HG02610 (cell line): ENCODE data around the gene ZNF793.

Experiments
- ATAC-seq: cut with Tn5 transposase; IDR thresholded peaks from one replicate; pipeline ENCODE4 v1.9.1; 2021; ENCODE audit warnings: mild to moderate bottlenecking, moderate library complexity; ENCODE audit not compliant: unreplicated experiment

The ZNF793 gene

DNA sequence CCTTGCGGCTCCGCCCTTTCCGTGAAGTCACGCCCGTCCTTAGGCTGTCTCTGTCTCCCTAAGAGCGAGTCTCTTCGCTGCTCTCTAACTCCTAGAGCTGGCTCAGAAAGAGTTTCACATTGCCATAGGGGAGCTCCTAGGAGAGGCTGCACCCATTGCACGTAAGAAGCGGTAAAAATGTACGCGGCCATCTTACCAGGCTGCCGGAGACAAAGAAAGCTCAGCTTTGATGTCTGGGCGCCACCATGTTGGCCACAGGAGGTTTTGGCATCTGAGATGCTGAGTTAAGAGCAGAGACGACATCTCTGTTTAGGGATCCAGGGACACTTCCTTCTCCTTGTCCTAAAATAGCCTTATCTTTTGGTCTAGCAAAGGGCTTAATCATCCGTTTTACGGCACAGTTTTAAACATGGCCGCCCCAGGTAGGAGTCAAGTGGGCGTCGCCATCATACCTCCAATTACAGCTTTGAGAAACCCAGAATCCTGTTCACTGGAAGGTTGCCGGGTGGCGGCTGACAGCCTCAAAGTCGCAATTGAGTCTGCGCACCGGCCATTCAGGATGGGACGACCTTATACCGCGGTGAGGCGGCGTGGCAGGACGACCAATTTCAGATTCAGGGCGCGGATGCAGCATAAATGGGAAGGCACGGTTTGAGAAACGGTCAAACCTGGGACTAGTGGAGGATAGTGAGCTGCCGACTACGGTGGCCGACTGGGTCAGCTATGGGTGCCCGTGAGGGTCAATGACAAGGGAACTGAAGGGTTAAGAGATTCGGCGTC lies at the start of gene ZNF793:
Gene ZNF793, plus strand, starts transcription at position 553 of the 780 bp plus-strand sequence. CDS start 16,501 bp downstream, outside the sequence.
- ATAC-seq = no peak

DNA sequence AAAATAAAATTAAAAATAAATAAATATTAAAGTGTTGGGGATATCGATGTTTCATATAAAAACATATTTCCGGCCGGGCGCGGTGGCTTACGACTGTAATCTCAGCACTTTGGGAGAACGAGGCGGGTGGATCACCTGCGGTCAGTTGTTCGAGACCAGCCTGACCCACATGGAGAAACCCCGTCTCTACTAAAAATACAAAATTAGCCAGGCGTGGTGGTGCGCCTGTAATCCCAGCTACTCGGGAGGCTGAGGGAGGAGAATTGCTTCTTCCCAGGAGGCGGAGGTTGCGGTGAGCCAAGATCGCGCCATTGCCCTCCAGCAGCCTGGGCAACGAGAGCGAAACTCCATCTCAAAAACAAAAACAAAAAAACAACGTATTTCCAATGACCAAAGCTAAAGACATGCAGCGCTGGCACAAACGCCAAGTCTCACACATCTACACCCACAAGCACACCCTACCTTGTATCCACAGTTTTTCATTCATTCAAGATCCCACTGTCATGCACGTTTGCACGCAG lies 40.4 kb upstream of the ZNF793 start:
- no peak for ATAC-seq

DNA sequence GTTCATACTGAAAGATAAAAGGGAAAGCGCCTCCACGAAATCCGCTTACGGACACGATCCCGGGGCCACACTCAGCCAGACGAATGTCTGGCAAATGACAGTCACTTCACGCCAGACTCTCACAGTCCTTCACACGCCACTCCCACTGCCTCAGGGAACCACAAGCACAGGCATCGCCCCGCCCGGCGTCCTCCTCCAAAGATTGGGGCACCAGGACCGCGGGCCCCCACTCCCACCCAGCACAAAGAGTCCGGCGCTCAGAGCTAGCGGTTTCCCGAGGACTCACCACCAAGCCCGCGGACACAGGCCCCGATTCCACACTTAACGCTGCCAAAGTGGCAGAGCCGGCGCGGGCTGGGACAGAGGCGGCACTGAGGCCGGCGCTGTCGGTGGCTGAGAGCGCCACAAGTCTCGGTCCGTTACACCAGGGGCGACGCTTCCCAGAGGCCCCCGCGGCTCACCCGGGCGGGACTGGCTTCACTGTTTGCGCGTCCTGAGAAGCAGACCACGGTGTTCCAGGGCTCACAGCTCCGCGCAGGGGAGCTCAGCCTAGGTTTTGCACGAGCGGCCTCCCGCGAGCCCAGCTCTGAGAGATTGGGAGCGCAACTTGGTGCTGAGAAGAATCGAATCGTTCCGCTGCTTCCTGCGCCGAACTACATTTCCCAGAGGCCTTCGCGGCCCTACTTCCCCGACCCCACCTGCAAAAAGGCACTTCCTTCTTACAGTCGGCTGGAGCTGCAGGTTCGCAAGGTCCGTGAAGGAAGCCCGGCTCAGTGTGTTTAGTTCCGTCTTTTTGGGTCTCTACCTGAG lies 39.7 kb upstream of the ZNF793 start, which contains the start of gene ZNF569:
Gene ZNF569, minus strand, starts transcription at position 647 of the 810 bp plus-strand sequence. CDS start 22,523 bp downstream, outside the sequence.
- ATAC-seq = peak; percentile 65

DNA sequence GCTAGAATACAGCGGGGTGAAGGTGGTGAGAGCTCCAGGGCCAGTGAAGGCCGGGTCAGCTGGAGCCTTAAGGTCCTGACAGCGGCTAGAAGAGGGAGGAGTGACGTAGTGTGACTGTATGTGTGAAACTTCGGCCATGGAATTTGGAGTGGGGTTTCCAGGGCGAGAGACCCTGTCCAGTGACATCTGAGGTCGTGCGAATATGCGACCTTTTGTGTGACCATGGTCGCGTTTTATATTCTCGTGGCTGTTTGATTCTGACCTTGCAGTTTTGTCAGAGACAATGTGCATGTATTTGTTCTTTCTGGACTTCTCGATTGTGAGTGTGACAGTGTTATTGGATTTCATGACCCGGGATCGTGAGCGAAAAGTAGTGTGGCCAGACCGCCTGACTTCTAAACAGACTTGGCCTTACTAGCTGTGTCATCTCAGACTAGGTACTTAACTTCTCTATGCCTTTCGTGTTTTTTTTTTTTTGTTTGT lies 39.1 kb upstream of the ZNF793 start:
- no peak for ATAC-seq

DNA sequence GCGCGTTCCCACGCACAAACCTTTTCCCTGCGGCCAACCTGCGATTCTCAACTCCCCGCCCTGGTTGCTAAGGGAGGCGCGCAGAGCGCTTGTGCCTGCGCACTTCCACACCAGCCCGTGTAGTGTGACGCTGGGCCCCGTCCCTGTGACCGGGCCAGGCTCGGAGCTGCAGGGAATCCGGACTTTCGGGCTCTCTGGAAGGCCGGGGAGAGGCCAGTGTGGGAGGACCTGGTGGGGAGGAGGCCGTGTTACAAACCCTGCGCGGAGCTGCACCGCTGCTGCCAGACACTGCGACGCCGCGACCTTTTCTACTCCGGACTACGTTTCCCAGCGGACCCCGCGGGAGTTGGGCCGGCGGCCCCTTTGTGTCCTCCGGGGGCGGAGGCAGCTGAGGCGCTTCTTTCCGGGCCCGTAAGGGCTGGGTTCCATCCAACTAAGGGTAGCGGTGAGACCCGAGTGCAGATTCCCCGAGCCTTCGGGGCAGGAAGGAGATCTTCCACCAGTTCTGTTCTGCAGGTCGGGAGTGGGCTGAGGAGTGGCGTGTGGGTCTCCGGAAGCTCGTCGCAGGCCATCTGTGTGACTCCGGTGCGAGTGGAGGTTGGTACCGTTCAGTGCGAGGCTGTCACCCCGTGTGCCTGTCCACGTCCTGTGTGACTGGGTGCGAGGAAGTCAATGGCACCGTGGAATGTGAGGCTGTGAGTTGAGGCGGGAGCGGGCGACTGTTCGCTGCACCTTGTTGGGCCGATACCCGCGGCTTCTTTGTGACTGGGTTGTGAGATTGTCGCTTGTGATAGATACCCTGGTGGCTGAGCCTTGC lies 37.6 kb upstream of the ZNF793 start, which contains the start of gene ZNF570:
Gene ZNF570, plus strand, starts transcription at position 396 of the 817 bp plus-strand sequence. CDS start 999 bp downstream, outside the sequence.
- ATAC-seq = peak; percentile 68

DNA sequence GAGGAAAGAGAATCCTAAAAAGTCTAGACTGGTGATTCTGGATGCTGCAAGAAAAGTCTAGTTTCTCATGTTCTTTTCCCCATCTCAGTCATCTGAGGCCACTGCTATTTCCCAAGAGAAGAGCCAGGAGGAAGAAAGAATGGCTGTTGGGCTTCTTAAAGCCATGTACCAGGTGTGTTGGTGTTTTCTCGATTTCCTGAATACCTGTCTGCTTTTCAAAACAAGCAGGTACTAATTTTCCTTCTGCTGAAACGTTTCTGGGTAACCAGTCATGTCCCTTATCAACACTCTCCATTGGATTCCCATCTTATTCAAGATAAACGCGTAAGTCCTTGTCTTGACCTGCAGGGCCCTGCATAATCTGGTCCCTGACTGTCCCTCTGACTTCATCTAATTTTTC lies 36.5 kb upstream of the ZNF793 start:
- no peak for ATAC-seq

DNA sequence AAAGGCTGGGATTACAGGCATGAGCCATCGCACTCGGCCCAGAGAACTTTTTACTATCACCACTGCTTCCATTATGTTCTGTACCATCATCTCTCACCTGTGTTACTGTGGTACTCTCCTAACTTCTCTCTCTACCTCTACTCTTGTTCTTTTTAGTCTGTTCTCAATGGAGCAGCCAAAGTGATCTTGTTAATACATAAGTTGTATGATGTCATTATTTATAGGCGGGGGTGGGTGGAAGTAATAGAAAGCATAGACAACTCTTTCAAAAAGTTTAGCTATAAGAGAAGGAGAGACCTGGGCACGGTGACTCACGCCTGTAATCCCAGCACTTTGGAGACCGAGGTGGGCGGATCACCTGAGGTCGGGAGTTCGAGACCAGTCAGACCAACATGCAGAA lies 34.6 kb upstream of the ZNF793 start:
- ATAC-seq = no peak

DNA sequence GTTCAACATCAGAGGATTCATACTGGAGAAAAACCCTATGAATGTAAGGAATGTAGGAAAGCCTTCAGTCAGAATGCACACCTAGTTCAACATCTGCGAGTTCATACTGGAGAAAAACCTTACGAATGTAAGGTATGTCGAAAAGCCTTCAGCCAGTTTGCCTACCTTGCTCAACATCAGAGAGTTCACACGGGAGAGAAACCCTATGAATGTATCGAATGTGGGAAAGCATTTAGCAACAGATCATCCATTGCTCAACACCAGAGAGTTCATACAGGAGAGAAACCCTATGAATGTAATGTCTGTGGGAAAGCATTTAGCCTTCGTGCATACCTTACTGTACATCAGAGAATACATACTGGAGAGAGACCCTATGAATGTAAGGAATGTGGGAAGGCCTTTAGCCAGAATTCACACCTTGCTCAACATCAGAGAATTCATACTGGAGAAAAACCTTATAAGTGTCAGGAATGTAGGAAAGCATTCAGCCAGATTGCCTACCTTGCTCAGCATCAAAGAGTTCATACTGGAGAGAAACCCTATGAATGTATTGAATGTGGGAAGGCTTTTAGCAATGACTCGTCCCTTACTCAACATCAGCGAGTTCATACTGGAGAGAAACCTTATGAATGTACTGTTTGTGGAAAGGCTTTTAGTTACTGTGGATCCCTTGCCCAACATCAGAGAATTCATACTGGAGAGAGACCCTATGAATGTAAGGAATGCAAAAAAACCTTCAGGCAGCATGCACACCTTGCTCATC lies 22.2 kb upstream of the ZNF793 start:
- no peak for ATAC-seq

DNA sequence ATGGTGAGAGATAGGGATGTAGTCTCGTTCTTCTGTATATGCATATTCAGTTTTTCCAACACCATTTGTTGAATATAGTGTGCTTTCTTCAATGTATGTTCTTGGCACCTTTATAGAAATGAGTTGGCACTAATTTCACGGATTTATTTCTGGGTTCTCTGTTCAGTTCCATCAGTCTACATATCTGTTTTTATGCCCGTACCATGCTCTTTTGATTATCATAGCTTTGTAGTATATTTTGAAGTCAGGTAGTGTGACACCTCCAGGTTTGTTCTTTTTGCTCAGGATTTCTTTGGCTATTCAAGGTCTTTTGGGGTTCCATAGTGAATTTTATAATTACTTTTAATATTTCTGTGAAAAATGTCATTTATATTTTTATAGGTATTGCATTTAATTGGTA lies 14.5 kb upstream of the ZNF793 start:
- no peak for ATAC-seq

DNA sequence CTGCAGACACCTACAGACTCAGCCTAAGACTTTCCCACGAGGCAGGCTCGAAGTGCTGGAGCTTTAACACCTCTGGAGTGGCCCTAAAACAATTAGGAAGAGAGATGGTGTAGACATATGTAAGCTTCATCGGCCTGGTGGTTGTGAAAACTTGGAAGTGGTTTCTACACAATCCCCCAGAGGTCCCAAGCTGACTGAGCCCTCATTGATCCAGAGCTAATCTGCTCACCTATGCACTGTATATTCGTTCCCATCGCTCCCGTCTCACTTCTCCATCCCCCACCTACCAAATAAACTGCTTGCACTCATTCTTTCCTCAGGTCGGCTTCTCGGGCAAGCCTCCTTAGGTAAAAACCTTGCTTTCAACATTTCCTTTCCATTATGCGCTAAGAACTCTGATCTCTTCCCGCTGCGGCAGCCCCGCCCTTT lies 767 bp upstream of the ZNF793 start:
- ATAC-seq = no peak

DNA sequence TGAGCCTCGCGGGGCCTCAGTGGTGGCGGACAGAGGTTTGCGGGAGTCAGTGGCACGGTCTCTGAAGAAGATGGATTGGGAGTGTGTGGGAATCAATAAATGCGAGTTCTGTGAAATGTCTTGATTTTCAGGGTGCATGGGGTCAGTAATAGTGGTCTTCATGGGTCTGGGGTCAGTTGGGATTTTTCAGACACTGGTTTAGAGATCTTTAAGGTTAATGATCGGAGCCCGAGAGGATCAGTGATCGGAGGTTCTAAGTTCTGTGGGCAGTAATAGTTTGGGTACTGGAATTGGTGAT lies 377 bp downstream of the ZNF793 start:
- no peak for ATAC-seq

DNA sequence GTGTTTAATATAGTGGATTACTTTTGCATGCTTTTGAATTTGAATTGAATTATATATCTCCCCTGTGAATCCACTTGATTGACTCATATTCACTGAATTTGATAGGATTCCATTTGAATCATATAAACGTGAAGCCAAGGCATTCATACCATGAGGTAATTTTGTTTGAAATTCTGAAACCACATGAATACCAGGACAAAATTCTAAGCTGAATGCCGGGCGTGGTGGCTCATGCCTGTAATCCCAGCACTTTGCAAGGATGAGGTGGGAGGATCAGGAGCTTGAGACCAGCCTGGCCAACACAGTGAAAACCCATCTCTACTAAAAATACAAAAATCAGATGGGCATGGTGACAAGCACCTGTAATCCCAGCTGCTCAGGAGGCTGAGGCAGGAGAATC lies 4.4 kb downstream of the ZNF793 start:
- no peak for ATAC-seq

DNA sequence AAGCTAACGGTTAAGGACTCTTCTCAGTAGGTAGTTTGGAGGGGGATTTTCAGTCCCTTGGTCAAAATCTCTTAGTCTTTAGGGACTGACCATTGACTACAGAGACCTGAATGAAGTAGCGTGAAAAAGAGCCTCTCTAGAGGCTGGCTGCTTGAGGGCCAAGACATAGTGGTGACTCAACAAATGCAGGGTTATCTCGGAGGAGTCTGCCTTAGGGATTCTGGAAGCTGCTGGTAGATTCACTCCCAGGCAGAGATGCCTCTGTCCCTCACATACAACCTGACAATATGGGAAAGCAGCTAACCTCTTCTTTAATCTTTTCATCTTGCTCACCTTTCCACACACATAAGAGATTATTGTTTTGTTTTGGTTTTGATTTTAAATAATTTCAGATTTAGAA lies 5.1 kb downstream of the ZNF793 start:
- no peak for ATAC-seq

DNA sequence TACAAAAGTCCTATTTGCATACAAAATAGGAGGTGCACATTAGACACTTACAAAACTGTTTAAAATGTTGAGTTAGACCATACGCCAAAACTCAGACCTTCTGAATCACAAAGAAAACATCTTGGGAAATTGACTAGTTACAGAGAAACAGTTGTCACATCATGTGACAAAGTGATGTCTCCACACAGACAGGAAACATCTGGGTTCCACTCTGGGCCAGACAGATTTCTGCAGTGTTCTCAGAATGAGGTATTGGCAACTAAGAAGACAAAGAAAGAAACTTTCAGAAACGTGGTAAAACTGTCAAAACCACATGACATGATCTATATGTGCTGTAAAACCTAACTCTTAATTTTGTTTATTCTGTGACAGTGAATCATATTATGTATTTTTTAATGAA lies 6.7 kb downstream of the ZNF793 start:
- ATAC-seq = no peak

DNA sequence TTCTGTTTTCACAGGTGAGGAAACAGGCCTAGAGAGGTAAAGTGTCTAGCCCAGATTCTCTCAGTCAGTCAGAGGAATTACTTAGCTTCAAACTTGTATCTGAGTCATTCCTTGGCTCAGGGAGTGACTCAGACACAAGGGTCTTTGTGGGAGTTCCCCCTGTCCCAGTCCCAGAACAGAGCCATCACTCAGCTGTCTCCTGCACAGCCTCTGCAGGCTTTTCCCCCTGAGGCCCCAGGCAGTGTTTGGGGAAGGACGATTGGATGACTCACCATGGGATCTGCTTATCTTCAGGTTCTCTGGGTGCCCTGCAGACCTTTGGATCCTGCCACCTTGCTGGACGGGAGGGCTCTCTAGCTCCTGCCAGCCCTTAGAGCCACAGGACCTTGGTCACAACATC lies 13.2 kb downstream of the ZNF793 start:
- no peak for ATAC-seq

DNA sequence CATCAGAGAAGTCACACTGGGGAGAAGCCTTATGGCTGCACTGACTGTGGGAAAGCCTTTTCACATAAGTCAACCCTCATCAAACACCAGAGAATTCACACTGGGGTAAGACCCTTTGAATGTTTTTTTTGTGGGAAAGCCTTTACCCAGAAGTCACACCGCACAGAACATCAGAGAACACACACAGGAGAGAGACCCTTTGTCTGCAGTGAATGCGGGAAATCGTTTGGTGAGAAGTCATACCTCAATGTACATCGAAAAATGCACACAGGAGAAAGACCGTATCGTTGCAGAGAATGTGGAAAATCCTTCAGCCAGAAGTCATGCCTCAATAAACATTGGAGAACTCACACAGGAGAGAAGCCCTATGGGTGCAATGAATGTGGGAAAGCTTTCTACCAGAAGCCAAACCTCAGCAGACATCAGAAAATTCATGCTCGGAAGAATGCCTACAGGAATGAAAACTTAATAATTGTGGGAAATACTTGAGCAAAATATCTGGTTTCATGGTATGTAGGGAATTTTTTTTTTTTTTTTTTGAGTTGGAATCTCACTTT lies 30.7 kb downstream of the ZNF793 start:
- no peak for ATAC-seq

DNA sequence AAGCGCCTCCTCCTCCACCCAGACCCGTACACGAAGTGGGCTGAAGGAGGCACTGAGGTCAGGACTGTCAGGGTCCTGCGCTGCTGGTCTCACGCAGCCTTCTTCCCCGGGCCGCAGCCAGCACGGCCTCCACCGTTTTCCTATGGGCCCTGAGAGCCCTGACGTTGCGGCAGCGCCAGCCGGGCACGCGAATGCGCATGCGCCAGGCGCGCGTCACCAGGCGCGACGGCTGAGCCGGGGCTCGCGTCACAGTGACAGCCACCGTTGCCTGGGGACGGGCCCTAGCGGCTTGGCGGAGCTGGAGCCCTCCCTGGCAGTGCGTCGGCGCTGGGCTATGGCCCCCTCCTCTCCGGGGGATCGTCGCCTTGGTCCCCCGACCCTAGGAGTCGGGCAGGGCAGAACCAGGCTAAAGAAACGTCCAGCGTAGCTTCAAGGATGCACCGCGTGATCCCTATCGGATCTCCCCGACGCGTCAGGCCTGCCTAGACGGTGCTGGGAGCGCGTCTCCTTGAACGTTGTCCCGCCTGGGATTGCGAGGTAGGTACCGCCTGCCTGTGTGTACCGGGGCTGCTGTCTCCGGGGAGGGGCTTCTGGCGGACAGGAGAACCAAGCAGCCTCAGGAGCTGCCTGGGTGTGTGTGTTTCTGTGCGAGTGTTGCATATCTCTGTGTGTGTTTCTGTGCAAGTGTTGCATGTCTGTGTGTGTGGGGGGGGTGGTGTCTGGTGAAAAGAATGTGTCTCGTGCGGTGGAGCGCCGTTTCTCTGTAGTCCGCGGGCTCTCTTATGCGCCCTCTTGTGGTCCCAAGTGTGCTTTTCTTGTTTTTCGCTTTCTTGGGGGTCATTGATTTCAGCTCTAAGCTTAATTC lies 44.6 kb downstream of the ZNF793 start:
- ATAC-seq = no peak

DNA sequence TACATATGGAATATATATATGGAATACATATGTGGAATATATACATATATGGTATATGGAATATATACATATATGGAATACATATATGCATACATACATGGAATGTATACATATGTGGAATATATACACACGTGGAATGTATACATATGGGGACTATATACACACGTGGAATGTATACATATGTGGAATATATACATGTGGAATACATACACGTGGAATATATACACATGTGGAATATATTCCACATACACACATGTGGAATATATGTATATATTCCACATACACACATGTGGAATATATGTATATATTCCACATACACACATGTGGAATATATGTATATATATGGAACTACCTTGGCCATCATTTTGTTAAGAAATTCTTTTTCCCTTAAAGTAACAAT lies 56.8 kb downstream of the ZNF793 start:
- no peak for ATAC-seq
